AG09309 (cell line): ENCODE data around the gene EFHC1.

Experiments used
- DNase-seq: peaks from one replicate; pipeline ENCODE4 v3.0.0-alpha.2; 2010; ENCODE audit warnings: low read depth
- H3K4me3 ChIP-seq: 2 replicates; pipeline ENCODE4 v1.5.1; 2011; ENCODE audit warnings: mild to moderate bottlenecking, low read depth, low read length, moderate library complexity; ENCODE audit not compliant: control insufficient read depth
- CTCF ChIP-seq: IDR thresholded peaks from 2 replicates; pipeline ENCODE4 v1.5.1; 2011; ENCODE audit warnings: mild to moderate bottlenecking, low read depth, low read length, inconsistent platforms; ENCODE audit not compliant: insufficient read depth, control insufficient read depth; ENCODE audit errors: missing control alignments

Gene EFHC1

DNA sequence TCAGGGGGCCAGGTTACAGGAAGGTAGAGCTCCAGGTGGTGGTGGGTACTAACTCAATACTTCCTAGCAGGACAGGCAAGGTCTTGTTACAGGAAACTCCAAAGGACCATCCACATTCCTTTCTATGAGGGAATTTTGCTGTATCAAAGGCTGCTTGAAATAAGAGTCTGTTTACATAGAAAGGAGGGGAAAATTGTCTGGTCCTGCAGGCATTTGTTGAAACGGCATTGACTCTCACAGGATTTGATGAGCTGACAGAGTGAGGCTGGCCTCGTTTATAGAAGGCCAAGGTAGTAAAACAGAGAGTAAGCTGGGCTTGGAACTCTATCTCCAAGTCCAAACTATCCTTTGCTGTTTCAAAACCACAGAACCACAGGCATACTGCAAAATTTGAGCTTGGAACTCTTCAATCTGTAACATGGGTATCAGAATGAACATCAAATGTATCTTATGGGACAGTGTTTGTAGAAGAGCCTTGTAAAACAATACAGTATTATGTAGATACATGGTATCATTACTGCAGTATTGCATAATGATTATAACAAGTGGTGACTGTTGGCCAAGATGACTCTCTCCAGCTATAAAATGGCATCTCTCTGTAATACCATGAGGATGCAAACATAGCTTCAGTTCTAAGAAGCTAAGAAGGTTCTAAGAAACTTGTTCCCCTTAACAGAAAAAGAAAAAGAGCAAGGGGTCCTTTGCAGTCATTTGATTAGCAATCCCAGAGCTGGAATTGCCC lies 95.2 kb downstream of the EFHC1 start:
- no peak overlapping the region for H3K4me3 ChIP-seq
- TF ChIP-seq CTCF, result no peak
- no peak for DNase-seq

DNA sequence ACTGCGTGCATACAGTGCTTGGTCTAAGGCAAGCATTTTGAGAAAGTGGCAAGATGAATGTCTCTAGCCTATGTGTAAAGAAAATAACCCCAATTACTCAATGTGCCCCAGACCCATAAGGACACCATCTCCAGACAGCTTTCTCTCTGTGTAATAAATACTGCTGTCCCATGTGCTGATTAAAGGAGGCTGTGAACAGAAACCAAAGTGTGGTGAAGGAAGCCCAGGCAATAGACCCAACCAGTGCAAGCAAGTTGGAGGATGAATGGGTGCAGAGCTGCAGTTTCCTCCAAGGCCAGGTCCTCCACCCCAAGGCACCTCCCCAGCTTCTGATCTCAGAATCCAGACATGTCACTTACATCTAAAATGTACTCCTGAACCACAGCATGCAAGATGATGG lies 96.1 kb downstream of the EFHC1 start:
- TF ChIP-seq CTCF, result no peak
- DNase-seq, result no peak
- H3K4me3 ChIP-seq, result no peak overlapping the region

DNA sequence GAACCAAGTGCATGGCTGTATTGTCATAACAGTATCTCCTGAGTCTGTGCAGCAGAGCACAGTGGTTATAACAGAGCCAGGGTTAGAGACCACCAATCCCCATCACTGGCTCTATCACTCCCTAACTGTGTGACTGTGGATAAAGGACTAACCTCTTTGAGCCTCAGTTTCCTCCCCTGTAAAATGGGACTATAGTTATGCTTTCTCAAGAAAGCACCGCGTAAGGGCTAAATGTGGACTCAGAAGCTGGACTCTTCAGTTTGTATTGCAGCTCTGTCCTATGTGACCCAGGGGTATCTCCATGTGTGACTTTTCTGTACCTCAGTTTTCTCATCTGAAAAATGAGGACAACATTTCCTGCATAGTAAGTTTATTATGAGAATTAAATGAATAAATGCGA lies 96.8 kb downstream of the EFHC1 start:
- no peak for TF ChIP-seq CTCF
- no peak for DNase-seq
- H3K4me3 ChIP-seq, result no peak overlapping the region

GRCh38 chr6:52517502-52518278 lies 97.5 kb downstream of the EFHC1 start:
- peak; percentile 77 for DNase-seq

DNA sequence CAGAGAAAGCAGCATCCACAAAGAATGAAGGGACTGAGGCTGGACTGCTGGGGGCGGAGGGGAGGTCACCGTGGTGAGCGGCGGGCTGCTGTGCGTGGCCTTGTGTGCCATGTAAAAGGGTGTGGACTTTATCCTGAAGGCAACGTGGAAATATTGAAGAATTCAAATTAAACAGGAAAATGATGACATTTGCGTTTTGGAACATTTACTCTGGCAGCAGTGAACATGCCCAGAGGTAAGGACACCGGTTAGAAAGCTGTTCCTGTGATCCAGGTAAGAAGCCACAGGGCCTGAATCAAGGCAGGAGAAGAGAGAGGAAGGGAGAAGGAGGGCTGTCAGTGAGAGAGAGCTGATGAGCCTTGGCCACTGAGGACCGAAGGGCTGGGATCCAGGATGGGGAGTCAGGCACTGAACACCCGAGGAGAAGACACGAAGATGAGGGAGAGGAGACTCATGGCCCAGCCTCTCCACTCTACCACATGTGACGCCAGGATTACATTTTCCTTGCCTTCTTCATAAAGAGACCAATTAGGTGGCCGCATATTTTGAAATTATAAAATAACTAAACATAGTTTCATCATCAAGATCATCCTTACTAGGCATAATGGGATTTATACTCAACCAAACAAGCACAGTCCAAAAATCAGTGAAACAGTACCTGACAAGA lies 98.3 kb downstream of the EFHC1 start:
- no peak for DNase-seq
- H3K4me3 ChIP-seq, result no peak overlapping the region; the same call in 1 of the 2 replicates
- no peak for TF ChIP-seq CTCF

More at GRCh38 chr6:52517502-52518278, 97.5 kb downstream of the EFHC1 start:
- TF ChIP-seq CTCF, result no peak
- peak overlapping the region; percentile 11; the same call in 1 of the 2 replicates for H3K4me3 ChIP-seq

DNA sequence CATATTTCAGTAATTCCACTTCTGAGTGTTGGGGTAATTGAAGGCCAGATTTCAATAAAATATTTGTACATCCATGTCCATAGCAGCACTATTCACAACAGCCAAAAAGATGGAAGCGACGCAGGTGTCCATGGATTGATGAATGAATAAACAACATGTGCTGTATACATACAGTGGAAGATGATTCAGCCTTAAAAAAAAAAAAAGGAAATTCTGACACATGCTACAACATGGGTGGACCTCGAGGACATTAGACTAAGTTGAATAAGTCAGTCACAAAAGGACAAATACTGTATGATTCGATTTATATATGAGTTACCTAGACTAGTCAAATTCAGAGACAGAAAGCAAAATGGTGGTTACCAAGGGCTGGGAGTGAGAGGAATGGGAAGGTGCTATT lies 99.5 kb downstream of the EFHC1 start:
- no peak for TF ChIP-seq CTCF
- no peak for DNase-seq
- no peak overlapping the region for H3K4me3 ChIP-seq
